Posterior vena cava (tissue), 2 donors: ENCODE measurements around the gene PDE4D. TPM values are rescaled to one million over a fixed set of nuclear protein-coding genes. Genes with fewer than 3 reads are reported as not detected.
"Not testable (repeated sequence)": the region's sequence is repeated elsewhere in the genome, so short reads cannot be mapped to it uniquely, and the experiment has no call there.

ENCODE experiments used
- DNase-seq: peaks from one replicate; pipeline ENCODE4 v3.0.0-alpha.2; 2020; ENCODE audit warnings: low spot score
- intact Hi-C, 2 donors: fragments of 100-400 bp; cut with DNase I; formaldehyde crosslinking; loops; one replicate each; pipeline versions ENCODE4 v1.14.1 to v1.14.2; 2022 to 2023
- total RNA-seq, 2 donors: library from RNA; stranded (reverse); fragmentation: NEBNext Ultra II Directional; extraction: Animal tissue kit (Norgen Biotek cat#: 25700); gene quantifications; one replicate each; pipeline ENCODE4 v1.2.1, GENCODE V29; 2021
- donor health status: DM: yes; HTN: yes; CAD: no.
- donor health status: DM: yes; HTN: yes; CAD: no.

PDE4D gene
- total RNA-seq, 2 donors from 2014 or later: 72.4 to 106 TPM

DNA sequence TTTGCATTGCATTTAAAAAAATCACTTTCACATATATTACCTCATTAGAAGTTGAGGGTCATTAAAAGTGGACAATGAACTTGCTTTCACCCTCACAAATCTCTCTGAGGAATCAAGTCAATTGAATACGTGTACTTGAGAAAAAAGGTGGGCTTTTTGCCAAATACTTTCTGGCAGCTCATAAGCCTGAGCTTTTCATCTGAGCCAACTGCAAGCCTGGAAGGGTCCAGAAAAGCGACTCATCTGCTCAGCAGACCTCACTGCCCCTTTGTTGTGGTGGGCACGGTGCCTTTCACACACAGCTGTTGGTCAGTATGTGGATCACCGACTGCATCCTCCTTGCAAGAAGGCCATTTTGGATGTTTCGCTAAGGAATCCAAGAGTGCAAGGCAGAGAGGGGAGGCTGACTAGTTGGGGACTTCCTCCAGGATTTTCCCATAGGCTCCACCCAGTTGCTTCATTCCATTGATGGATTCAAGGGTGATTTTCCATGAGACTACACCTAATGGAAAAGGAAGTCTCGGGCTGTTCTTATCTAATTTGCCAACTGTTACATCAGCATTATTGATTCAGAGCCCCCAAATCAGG, 564.7 kb downstream of the PDE4D start:
- intact Hi-C loops: no loop called here
- no peak for DNase-seq

DNA sequence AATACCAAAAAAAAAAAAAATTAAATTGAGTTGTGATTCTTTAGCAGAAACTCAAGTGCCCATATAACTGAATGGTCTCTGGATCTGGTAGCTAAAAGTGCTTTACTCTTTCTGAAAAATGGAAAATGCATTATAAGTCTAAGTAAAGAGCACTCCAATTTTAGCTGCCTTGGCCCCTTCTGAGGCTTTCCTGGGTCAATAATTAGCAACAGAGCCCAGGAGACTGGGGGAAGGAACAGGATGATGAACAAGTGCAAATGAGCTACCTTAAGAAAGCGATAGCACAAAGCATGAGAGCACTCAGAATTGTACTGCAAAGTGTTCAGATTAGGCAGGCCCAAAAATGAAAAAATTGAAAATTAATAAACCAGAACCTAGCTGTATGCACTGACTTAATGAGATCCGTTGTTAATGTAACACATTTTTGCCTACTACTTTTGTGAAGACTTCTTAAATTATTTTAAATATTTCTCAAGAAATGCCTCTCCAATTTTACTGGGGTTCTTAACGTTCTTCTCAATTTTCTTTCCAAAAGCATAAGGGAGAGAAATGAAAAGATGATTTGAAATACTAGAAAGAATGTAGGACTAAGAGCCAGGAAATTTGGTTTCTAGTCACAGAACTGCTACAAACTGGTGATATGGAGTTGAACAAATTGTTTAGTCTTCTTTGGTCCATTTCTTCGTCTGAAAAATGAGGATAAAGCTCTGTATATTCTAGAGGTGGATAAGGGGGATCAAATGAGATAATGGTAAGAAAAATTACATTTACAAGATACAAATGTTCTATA, 566.1 kb downstream of the PDE4D start:
- intact Hi-C loops: no loop called here
- no peak for DNase-seq

DNA sequence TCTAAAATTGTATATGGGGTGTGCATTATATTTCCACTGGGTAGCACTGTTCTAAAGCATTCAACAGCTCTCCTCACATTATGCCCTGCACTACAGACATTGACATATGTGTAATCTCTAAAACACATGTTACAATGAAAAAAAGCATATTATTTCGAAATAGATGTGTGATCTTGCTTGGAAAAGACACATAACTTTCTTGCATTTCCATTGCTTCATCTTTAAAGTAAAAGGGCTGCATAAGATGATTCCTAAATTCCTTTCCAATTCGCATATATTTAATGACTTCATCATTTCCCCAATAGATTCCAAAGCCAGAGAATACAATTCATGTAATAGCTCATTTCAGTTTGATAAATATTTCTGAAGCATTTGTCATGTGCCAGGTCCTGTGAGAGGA, 566.9 kb downstream of the PDE4D start:
- intact Hi-C loops: no loop called here
- DNase-seq: no peak

DNA sequence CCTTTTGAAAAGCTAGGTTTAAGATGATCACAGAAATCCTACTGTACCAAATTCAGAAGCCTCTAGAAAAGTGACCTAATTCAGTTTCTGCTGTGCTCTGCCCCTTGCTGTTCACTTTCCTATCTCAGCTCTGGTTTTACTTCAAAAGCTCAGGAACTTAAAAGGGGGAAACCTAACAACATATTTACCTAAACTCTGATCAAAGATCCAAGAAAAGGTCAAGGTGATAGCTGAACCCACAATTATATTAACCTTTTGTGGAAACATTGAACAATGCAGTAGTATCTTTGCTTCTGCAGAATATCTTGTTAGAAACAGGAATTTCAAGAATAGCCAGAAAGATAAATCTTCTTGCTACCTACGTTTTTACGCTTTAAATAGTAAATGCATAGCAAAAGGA, 568.5 kb downstream of the PDE4D start:
- DNase-seq: no peak
- intact Hi-C loops: no loop called here

DNA sequence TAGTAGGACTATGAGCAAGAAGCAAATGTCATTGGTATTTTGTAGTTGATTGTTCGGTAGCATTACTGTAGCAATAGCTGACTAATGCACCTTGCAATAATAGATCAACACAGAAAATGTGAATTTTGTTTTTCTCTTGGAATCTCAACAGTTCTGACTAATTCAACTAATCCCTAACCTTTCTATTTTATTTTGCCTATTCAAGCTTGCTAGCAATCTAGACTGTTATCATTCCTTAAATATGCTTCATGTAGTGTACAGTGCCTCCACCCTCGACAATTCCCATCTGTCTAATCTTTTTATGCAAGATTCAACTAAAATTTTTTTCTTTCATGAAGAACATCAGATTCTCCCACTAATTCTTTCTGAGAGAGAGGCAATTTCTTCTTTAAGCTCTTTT, 570.6 kb downstream of the PDE4D start:
- intact Hi-C loops: no loop called here
- DNase-seq: no peak

DNA sequence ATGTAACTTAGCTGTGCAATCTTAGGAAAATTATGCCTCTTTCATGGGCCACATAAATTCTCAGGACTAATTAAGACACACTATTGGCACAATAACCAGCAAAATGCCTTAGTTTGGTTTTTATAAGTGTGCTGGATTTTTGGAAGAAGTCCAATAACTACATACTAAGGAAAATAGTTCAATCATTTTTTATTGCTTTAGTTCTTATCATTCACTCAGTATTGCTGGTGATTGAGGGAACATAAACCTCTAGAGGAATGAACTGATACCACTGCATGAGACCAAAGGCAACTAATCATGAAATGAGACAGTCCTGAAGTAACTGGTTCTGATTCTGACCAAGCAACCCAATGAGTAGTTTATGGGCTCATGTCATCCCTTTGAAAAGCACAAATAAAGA, 571.5 kb downstream of the PDE4D start:
- DNase-seq: no peak
- intact Hi-C loops: no loop called here

DNA sequence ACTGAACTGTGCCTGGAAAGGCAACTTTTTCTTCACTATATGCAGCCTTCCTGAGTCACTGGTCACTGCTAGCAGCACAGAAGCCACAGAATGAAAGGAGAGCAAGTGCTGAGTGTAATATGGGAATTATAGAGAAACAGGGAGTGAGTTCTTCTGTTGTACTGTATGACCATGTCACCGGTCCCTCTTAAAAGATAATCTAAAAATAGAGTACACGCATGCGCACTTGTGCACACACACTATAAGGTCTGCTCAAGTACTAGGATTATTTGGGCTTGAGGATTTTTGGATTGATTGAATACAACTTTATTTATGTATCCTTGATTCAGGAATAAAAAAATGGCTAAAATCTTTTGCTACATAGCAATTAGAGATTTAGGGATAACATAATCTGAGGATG, 571.9 kb downstream of the PDE4D start:
- DNase-seq: no peak
- intact Hi-C loops: no loop called here

DNA sequence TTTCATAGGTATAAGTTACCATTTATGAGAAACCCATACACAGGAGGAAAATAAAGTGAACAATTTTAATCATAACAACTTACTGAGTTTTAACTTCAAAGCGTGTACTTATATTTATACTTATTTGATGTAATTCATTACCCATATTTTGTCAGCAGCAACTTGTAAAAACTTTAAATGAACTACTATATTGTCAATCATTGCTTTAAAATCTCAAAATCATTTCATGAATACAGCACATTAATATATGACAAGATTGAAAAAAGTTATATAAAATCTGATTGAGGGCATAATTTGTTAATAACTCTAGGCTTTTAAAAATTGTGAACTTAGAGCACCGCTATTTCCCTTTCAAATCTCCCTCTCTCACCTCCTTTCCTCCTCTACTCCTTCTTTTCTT, 573.1 kb downstream of the PDE4D start:
- no peak for DNase-seq
- intact Hi-C loops: no loop called here

DNA sequence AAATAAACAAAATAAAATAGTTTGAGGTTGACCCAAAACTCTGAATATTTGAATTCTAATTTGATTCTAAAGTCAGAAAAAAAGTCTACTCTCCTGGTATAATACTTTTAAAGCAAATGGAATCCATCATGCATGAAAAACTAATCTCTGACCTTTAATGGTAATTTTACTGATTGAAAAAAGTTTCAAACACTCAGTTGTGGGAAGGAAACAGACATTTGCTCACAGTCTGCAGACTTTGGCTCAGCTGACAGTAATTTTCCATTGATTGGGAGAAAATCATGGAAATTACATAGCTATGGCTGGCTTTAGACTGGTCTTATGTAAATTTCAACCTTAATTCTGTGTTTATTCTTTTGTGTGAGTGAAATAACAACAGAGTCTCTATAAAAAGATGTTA, 574.3 kb downstream of the PDE4D start:
- intact Hi-C loops: no loop called here
- DNase-seq: no peak

DNA sequence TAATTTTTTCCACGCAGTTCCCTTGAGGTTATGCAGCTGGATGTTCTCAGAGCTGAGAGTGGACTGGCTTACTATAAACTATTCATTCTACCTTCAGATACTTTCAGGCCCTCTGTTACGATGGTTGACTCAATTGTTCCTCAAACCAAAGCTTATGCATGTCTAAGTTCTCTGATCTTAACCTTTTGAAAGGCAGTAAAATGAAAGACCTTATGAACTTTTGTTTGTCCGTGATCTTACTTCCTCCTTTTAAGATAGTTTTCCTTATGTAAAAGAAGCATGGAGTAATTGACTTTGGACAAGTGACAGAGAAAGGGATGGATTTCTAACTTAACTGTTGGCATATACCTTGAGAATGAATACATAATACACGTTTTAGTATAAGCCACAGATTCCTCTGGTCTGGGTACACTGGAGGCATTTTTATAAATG, 575.7 kb downstream of the PDE4D start:
- intact Hi-C loops: no loop called here
- no peak for DNase-seq

DNA sequence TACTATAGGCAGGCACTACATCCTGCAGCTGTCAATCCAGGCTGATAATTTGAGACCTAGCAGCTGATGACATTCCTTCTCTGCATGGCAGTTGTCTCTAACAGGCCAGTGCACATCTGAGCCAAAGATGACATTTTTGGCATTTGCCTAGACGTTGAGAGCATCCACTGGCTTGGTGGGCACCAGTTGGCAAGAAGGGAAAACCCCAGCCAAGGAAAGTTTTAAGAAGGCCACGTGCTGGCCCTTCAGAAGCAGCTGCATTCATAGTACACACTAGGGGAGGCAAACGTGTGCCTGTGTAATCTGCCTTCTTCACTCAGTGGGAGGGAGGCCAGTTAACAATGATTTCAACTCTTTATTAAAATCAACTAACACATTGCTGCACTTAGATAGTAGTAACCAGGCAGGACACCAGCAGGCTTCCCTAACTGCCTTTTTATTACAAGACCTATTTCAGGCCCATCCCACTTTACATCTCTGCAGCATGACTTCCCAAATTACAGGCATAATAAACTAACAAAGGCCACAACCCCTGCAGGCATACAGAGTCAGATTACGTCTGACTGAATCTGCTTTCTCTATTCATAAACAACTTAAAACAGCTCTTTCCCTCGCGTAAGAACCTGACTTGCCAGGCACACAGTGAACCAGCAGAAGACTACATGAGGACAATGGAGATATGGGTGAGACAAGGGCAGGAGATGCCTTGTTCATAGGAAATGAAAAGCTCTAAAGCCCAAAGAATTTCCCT, 576.3 kb downstream of the PDE4D start:
- intact Hi-C loops: no loop called here
- DNase-seq: no peak

DNA sequence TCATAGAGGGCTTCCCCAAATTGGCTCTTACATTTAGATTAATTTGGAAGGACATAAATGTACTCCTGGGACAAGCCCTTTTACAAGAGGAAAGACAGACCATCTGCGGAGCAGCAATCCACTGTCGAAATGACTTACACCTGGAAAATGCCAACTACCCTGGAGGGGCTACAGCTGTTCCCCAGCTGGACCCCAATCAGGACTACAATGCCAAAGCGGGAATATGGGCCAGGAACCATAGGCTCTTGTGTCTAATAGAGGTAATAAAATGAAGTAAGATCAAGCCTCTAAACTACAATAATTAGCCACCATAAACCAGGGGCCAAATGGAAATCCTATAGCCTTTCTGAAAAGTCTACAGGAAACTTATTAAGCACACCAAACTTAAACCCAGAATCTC, 581.3 kb downstream of the PDE4D start:
- intact Hi-C loops: no loop called here
- DNase-seq: no peak

DNA sequence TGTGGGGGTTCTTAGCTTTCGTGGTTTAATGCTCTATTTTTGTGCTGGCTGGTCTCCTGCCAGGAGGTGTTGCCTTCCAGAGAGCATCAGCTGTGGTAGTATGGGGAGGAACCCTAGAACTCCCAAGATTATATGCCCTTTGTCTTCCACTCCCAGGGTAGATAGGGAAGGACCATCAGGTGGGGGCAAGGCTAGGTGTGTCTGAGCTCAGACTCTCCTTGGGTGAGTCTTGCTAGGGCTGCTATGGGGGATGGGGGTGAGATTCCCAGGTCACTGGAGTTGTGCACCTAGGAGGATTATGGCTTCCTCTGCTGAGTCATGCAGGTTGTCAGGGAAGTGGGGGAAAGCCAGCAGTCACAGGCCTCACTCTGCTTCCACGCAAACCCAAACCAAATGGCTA, 584.8 kb downstream of the PDE4D start:
- intact Hi-C loops, DNase-seq: not testable (repeated sequence)

DNA sequence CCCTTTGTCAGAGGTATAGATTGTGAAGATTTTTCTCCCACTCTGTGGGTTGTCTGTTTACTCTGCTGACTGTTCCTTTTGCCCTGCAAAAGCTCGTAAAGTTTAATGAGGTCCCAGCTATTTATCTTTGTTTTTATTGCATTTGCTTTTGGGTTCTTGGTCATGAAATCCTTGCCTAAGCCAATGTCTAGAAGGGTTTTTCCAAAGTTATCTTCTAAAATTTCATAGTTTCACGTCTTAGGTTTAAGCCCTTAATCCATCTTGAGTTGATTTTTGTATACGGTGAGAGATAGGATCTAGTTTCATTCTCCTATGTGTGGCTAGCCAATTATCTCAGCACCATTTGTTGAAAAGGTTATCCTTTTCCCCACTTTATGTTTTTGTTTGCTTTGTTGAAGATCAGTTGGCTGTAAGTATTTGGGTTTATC, 590.2 kb downstream of the PDE4D start:
- DNase-seq, intact Hi-C loops: not testable (repeated sequence)

DNA sequence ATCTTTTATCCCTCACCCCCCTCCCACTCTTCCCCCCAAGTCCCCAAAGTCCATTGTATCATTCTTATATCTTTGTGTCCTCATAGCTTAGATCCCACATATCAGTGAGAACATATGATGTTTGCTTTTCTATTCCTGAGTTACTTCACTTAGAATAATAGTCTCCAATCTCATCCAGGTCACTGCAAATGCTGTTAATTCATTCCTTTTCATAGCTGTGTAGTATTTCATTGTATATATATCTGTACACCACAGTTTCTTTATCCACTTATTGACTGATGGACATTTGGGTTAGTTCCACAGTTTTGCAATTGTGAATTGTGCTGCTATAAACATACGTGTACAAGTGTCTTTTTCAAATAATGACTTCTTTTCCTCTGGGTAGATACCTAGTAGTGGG, 591.0 kb downstream of the PDE4D start:
- DNase-seq, intact Hi-C loops: not testable (repeated sequence)

DNA sequence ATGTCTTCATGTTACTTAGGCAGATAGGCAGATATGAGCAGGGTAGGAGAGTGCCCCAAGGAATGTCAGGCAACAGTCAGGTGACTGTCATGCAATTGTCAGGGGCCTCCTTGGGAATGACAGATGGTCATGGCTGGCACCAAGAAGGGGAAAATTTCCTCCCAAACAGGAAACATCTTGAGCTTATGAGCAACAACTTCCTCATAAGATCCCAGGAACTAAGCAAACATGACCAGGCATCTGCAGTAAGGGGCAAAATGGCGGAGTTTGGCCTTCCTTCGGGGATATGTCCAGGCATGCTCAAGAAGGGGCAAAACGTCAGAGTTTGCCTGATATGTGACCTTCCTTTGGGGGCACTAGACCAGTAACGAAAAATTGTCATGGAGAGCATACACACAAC, 591.8 kb downstream of the PDE4D start:
- intact Hi-C loops: no loop called here
- no peak for DNase-seq

DNA sequence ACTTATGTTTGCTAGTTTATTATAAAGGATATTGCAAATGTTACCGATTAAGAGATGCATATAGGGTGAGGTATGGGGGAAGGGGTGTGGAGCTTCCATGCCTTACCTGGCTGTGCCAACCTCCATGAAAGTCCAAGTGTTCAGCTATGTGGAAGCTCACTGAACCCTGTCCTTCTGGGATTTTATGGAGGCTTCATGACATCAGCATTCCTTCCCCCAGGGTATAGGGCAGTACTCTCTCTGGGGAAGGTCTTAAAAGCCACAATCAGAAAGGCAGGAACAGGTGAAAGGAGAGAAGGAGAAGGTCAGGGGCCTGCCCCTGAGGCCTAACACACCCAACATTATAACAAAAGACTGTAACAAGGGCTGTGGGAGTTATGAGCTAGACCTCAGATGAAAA, 592.6 kb downstream of the PDE4D start:
- intact Hi-C loops: no loop called here
- DNase-seq: no peak

DNA sequence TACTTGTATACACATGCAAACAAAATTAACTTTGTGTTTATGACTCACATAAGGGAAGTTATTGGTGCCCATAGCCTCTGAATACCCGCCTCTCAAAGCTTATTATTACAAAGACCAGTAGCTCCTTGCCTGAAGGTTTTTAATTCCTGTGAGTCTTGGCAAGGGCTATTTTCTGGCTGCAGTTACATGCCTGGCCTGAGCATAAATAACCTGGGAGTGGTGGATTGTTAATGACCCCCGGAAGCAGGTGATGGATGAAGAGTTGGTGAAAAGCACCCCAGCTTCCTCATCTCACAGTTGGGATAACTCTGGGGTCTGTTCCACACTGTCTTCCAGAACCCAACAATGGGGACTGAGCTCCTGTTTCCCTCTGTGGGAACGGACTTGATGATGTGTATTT, 594.5 kb downstream of the PDE4D start:
- DNase-seq: no peak
- intact Hi-C loops: no loop called here

DNA sequence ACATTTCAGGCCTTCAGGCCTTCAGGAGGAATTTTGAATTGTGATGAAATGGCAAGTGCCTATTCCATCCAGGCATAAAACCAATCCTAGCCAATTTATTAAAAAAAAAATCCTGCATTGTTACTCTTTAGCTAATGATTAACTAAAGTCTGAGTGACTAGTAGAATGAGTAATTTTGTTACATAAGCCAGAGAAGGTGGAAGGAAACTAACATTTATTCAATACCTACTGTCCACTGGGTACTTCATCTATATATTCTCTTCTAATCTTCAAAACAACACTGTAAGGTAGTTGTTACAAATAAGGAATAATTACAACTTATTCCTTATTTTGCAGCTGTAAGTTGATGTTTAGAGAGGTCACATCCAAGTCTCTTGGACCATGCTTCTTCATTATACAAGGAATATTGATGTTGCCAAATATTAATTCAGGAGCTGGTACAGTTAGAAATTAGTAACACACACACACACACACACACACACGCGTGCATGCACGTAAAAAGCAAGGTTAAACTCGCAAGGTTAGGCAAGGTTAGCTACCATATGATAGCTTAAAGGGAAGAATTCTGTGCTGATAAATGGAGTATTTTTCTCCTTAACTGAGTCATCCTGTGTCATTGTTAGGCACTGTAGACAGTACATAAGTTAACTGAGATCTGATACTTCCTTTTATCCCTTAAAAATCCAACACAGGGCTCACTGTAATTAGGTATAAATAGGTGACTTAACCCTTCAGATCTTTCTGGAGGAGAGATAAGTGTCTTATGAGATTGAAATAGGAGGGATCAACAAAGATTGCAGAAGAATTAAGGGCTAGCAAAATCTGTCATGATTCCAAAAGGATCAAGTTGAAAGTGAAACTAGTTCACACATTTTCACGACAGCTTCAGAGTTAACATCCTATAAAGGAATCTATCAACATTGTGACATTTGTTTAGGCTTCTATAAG, 596.9 kb downstream of the PDE4D start:
- DNase-seq: no peak
- intact Hi-C loops: no loop called here
